ENCODE data around the gene RGPD3.

GRCh38 chr2:106517329-106517728 lies 49.1 kb upstream of the RGPD3 start:
- TF ChIP-seq CTCF (IDR thresholded peaks at IDR 0.05) (no peak), USF2 (CRISPR knock-in tag; IDR thresholded peaks at IDR 0.05) (no peak), ATF6 (CRISPR knock-in tag; IDR thresholded peaks at IDR 0.05) (no peak), MYBL2 (CRISPR knock-in tag; IDR thresholded peaks at IDR 0.05) (no peak), USF1 (CRISPR knock-in tag; IDR thresholded peaks at IDR 0.05) (no peak), ESRRA (CRISPR knock-in tag; IDR thresholded peaks at IDR 0.05; ENCODE audit: borderline replicate concordance) (no peak), FOXP4 (CRISPR knock-in tag; IDR thresholded peaks at IDR 0.05) (no peak), PREB (CRISPR knock-in tag; IDR thresholded peaks at IDR 0.05; ENCODE audit: borderline replicate concordance) (no peak), FOXP1 (CRISPR knock-in tag; IDR thresholded peaks at IDR 0.05; ENCODE audit: borderline replicate concordance) (no peak), ZNF281 (CRISPR knock-in tag; IDR thresholded peaks at IDR 0.05) (no peak), NR2C2 (CRISPR knock-in tag; IDR thresholded peaks at IDR 0.05) (no peak), JUN (CRISPR knock-in tag; IDR thresholded peaks at IDR 0.05) (no peak), ATF2 (CRISPR knock-in tag; IDR thresholded peaks at IDR 0.05; ENCODE audit: borderline replicate concordance, low read depth) (no peak)
